ENCODE measurements around the gene BLVRA.
"Not testable (repeated sequence)": the region's sequence is repeated elsewhere in the genome, so short reads cannot be mapped to it uniquely, and the experiment has no call there.

Gene BLVRA

GRCh38 chr7:43791665-43792064, 33.2 kb downstream of the BLVRA start:
- no peak overlapping the region for H3K4me3 ChIP-seq (ENCODE audit: low read depth, low read length)
- no peak for TF ChIP-seq CTCF (IDR thresholded peaks at IDR 0.05; ENCODE audit: borderline replicate concordance, insufficient read depth, low read depth, low read length)

GRCh38 chr7:43792471-43793150, 34.1 kb downstream of the BLVRA start:
- TF ChIP-seq CTCF (IDR thresholded peaks at IDR 0.05; ENCODE audit: borderline replicate concordance, insufficient read depth, low read depth, low read length): no peak
- no peak overlapping the region for H3K4me3 ChIP-seq (ENCODE audit: low read depth, low read length)

GRCh38 chr7:43799605-43800004, 41.1 kb downstream of the BLVRA start:
- no peak overlapping the region for H3K4me3 ChIP-seq (ENCODE audit: low read depth, low read length)
- peak; percentile 12; the same call in 1 of the 2 replicates for TF ChIP-seq CTCF (IDR thresholded peaks at IDR 0.05; ENCODE audit: borderline replicate concordance, insufficient read depth, low read depth, low read length)

GRCh38 chr7:43803865-43804264, 45.4 kb downstream of the BLVRA start:
- no peak for TF ChIP-seq CTCF (IDR thresholded peaks at IDR 0.05; ENCODE audit: borderline replicate concordance, insufficient read depth, low read depth, low read length)
- no peak overlapping the region for H3K4me3 ChIP-seq (ENCODE audit: low read depth, low read length)

- H3K4me3 ChIP-seq (ENCODE audit: low read depth, low read length): no peak overlapping the region
- no peak for TF ChIP-seq CTCF (IDR thresholded peaks at IDR 0.05; ENCODE audit: borderline replicate concordance, insufficient read depth, low read depth, low read length)
Observed at GRCh38 chr7:43808410-43808809, 49.9 kb downstream of the BLVRA start.

GRCh38 chr7:43810195-43810941, 51.9 kb downstream of the BLVRA start:
- TF ChIP-seq CTCF (IDR thresholded peaks at IDR 0.05; ENCODE audit: borderline replicate concordance, insufficient read depth, low read depth, low read length): peak; percentile 16; the same call in 1 of the 2 replicates
- H3K4me3 ChIP-seq (ENCODE audit: low read depth, low read length): not testable (repeated sequence)

GRCh38 chr7:43815373-43815772, 56.9 kb downstream of the BLVRA start:
- TF ChIP-seq CTCF (IDR thresholded peaks at IDR 0.05; ENCODE audit: borderline replicate concordance, insufficient read depth, low read depth, low read length): no peak
- H3K4me3 ChIP-seq (ENCODE audit: low read depth, low read length): no peak overlapping the region

- H3K4me3 ChIP-seq (ENCODE audit: low read depth, low read length): not testable (repeated sequence)
Observed at GRCh38 chr7:43816046-43816797, 57.7 kb downstream of the BLVRA start.

GRCh38 chr7:43823425-43823824, 64.9 kb downstream of the BLVRA start:
- H3K4me3 ChIP-seq (ENCODE audit: low read depth, low read length): not testable (repeated sequence)

Measured in GM12875 (cell line).